IMR-90 (cell line): ENCODE data around the gene PDGFD. TPM values are rescaled to one million over a fixed set of nuclear protein-coding genes. Genes with fewer than 3 reads are reported as not detected.

Experiments
- ATAC-seq: fragments of 200-7000 bp; cut with Tn5 transposase; 2 replicates; pipeline ENCODE4 v1.9.1; 2020; ENCODE audit warnings: low read depth, mild to moderate bottlenecking, moderate library complexity
- BruUV-seq: library from RNA; stranded (reverse); fragments of 400-500 nt; replicated peaks from 2 replicates; lab custom pipeline; 2021; lab: Mats Ljungman, UMichigan
- CTCF ChIA-PET: fragments of 300-600 bp; formaldehyde crosslinking; extraction: SDS; loops from one replicate; lab custom pipeline; 2021; ENCODE audit warnings: antibody characterized with exemption; lab: Yijun Ruan, JAX
- POLR2A ChIA-PET: fragments of 300-600 bp; sonication (Branson Sonifier 250); formaldehyde crosslinking; loops from one replicate; lab custom pipeline; 2022; ENCODE audit warnings: antibody characterized with exemption; ENCODE audit not compliant: unreplicated experiment; lab: Charles Lee
- DNase-seq: peaks from one replicate; pipeline ENCODE4 v3.0.0; 2013
- H2AFZ ChIP-seq: replicated peaks from 2 replicates; pipeline ENCODE3; 2013; ENCODE audit warnings: low read length, mild to moderate bottlenecking; ENCODE audit not compliant: poor library complexity
- H2AK5ac ChIP-seq: 2 replicates; pipeline ENCODE4 v1.6.1; 2013; ENCODE audit warnings: low read depth, low read length, inconsistent platforms
- H2AK9ac ChIP-seq: replicated peaks from 2 replicates; pipeline ENCODE3; 2013; ENCODE audit warnings: mild to moderate bottlenecking, low read depth, low read length, moderate library complexity; ENCODE audit not compliant: poor library complexity
- H2BK120ac ChIP-seq: 2 replicates; pipeline ENCODE4 v1.6.1; 2013; ENCODE audit warnings: low read depth, low read length, inconsistent platforms
- H2BK15ac ChIP-seq: 3 replicates; pipeline ENCODE4 v1.6.1; 2013; ENCODE audit warnings: low read depth, low read length, inconsistent platforms
- H2BK20ac ChIP-seq: 2 replicates; pipeline ENCODE4 v1.6.1; 2013; ENCODE audit warnings: low read depth, mild to moderate bottlenecking, inconsistent platforms, low read length, moderate library complexity
- H2BK5ac ChIP-seq: 2 replicates; pipeline ENCODE4 v1.6.1; 2013; ENCODE audit warnings: mild to moderate bottlenecking, low read depth, low read length, inconsistent platforms; ENCODE audit not compliant: poor library complexity, severe bottlenecking
- H3K14ac ChIP-seq: replicated peaks from 2 replicates; pipeline ENCODE4 v1.6.1; 2013; ENCODE audit warnings: low read depth, low read length, inconsistent platforms
- H3K18ac ChIP-seq: 2 replicates; pipeline ENCODE4 v1.6.1; 2013; ENCODE audit warnings: low read depth, low read length, control low read depth
- H3K23ac ChIP-seq: 2 replicates; pipeline ENCODE4 v1.6.1; 2013; ENCODE audit warnings: low read depth, low read length, inconsistent platforms
- H3K27ac ChIP-seq: 2 replicates; pipeline ENCODE4 v1.5.1; 2013; ENCODE audit warnings: mild to moderate bottlenecking, control low read depth, low read length; ENCODE audit not compliant: insufficient read depth
- H3K27me3 ChIP-seq: 2 replicates; pipeline ENCODE4 v1.6.1; 2013; ENCODE audit warnings: low read length; ENCODE audit not compliant: control insufficient read depth, insufficient read depth
- H3K36me3 ChIP-seq: 2 replicates; pipeline ENCODE4 v1.6.1; 2013; ENCODE audit warnings: low read length, mixed read lengths; ENCODE audit not compliant: control insufficient read depth, insufficient read depth
- H3K4ac ChIP-seq: 2 replicates; pipeline ENCODE4 v1.6.1; 2013; ENCODE audit warnings: low read depth, low read length, inconsistent platforms
- H3K4me1 ChIP-seq: 2 replicates; pipeline ENCODE4 v1.6.1; 2013; ENCODE audit warnings: low read length, mixed read lengths; ENCODE audit not compliant: control insufficient read depth, insufficient read depth
- H3K4me2 ChIP-seq: 2 replicates; pipeline ENCODE4 v1.6.1; 2013; ENCODE audit warnings: low read depth, mild to moderate bottlenecking, control low read depth, low read length, moderate library complexity
- H3K4me3 ChIP-seq: 2 replicates; pipeline ENCODE4 v1.5.1; 2013; ENCODE audit warnings: low read depth, mild to moderate bottlenecking, control low read depth, low read length, moderate library complexity; ENCODE audit not compliant: insufficient read depth
- H3K56ac ChIP-seq: 2 replicates; pipeline ENCODE4 v1.6.1; 2013; ENCODE audit warnings: low read length, inconsistent platforms; ENCODE audit not compliant: insufficient read depth; ENCODE audit errors: extremely low read depth
- H3K79me1 ChIP-seq, 2 experiments: 2 replicates each; pipeline ENCODE4 v1.6.1; 2013; ENCODE audit warnings: low read length in 2 of 2, inconsistent platforms in 1 of 2, low read depth in 1 of 2
- H3K9ac ChIP-seq: 2 replicates; pipeline ENCODE4 v1.6.1; 2013; ENCODE audit warnings: low read depth, low read length, control low read depth
- H3K9me1 ChIP-seq: 2 replicates; pipeline ENCODE4 v1.6.1; 2013; ENCODE audit warnings: low read length, inconsistent platforms; ENCODE audit not compliant: insufficient read depth
- H3K9me3 ChIP-seq: 2 replicates; pipeline ENCODE4 v1.6.1; 2013; ENCODE audit warnings: low read length; ENCODE audit not compliant: control insufficient read depth, insufficient read depth
- H4K20me1 ChIP-seq: 2 replicates; pipeline ENCODE4 v1.6.1; 2013; ENCODE audit warnings: low read length, inconsistent platforms; ENCODE audit not compliant: insufficient read depth
- H4K5ac ChIP-seq: 2 replicates; pipeline ENCODE4 v1.6.1; 2013; ENCODE audit warnings: mild to moderate bottlenecking, low read depth, low read length, control low read depth
- H4K8ac ChIP-seq, 2 experiments: 2 replicates each; pipeline ENCODE4 v1.6.1; 2013; ENCODE audit warnings: low read depth in 2 of 2, low read length in 2 of 2, control low read depth in 1 of 2, inconsistent platforms in 1 of 2
- H4K91ac ChIP-seq: 2 replicates; pipeline ENCODE4 v1.6.1; 2013; ENCODE audit warnings: low read depth, low read length, inconsistent platforms; ENCODE audit not compliant: insufficient read depth
- CTCF ChIP-seq: conservative IDR thresholded peaks from 2 replicates; pipeline ENCODE4 v1.5.1; 2012; ENCODE audit warnings: mild to moderate bottlenecking, low read depth, low read length, improper control_type of control experiment
- MAFK ChIP-seq: IDR thresholded peaks from 2 replicates; pipeline ENCODE4 v1.6.1; 2012; ENCODE audit warnings: low read depth, low read length, improper control_type of control experiment
- MXI1 ChIP-seq: IDR thresholded peaks from 2 replicates; pipeline ENCODE4 v1.6.1; 2012; ENCODE audit warnings: low read depth, mild to moderate bottlenecking, low read length, moderate library complexity, borderline replicate concordance
- RFX5 ChIP-seq: IDR thresholded peaks from 2 replicates; pipeline ENCODE4 v1.8.0; 2012; ENCODE audit warnings: low read depth, mild to moderate bottlenecking, low read length, moderate library complexity
- WGBS, 2 experiments: methylation state at CpG; one replicate each; pipeline versions ENCODE4 v1.1.5 to v1.1.7; 2013; ENCODE audit warnings: missing lambda C conversion rate in 2 of 2; ENCODE audit not compliant: insufficient read length in 1 of 2; ENCODE audit errors: extremely low coverage in 2 of 2; 5-methylcytosine and 5-hydroxymethylcytosine counted together
- dilution Hi-C: fragments of 300-500 bp; cut with HindIII; formaldehyde crosslinking; loops from one replicate; pipeline ENCODE4 v1.14.3; 2018; ENCODE audit warnings: low sequenced_read_pairs; ENCODE audit not compliant: unreplicated experiment
- in situ Hi-C: fragments of 300-500 bp; cut with MboI; formaldehyde crosslinking; loops from 3 replicates; pipeline ENCODE4 v1.14.3; 2019; ENCODE audit warnings: low sequenced_read_pairs, inconsistent platforms, mixed read lengths
- intact Hi-C: fragments of 100-400 bp; cut with micrococcal nuclease; formaldehyde crosslinking; loops from 2 replicates; pipeline ENCODE4 v1.10.0; 2022
- polyA plus RNA-seq, 3 experiments: library from polyadenylated mRNA; depleted of rRNA; stranded (reverse); fragments of >200 nt; gene quantifications; 2 replicates each; pipeline ENCODE4 v1.2.3, GENCODE V29; 2012; ENCODE audit warnings: low replicate concordance in 1 of 3
- total RNA-seq: library from RNA; depleted of rRNA; stranded (reverse); fragments of >200 nt; gene quantifications from 2 replicates; pipeline ENCODE4 v1.2.3, GENCODE V29; 2012

PDGFD gene
- total and polyA plus RNA-seq, 2 of the 4 experiments (the other 2 are of a cell fraction) = 2.1 to 3.0 TPM

GRCh38 chr11:103903621-103904323 lies 260.2 kb downstream of the PDGFD start:
- H2AK5ac ChIP-seq = no peak overlapping the region
- in situ Hi-C loops = no loop called here
- no peak overlapping the region for H3K4ac ChIP-seq
- no peak overlapping the region for H2BK120ac ChIP-seq
- H3K18ac ChIP-seq = no peak overlapping the region
- no peak overlapping the region for H3K4me3 ChIP-seq
- no peak overlapping the region; the same call in 1 of the 2 replicates for H3K23ac ChIP-seq
- H3K4me1 ChIP-seq = no peaks in the 10 kb centered on the region
- CTCF ChIA-PET = interaction anchor here (1.4 kb wide), 1 partner anchor 221 kb away, joined by 3 read pairs; no protein-coding TSS in a partner anchor
- H4K5ac ChIP-seq = no peak overlapping the region
- H3K36me3 ChIP-seq = no peaks in the 10 kb centered on the region
- ATAC-seq = no peak
- intact Hi-C loops = no loop called here
- no peak overlapping the region for H2BK5ac ChIP-seq
- TF ChIP-seq CTCF (no peak), MXI1 (no peak), RFX5 (no peak), MAFK (no peak)
- DNase-seq = no peak
- no peak overlapping the region for H2BK15ac ChIP-seq
- WGBS, 2 experiments = 100% methylated on average over 1 of the region's 2 CpGs; no CpG with 5 or more reads in 1 of the 2 experiments
- H3K4me2 ChIP-seq = no peak overlapping the region
- no peak overlapping the region for H3K9ac ChIP-seq
- no peak overlapping the region for H2AK9ac ChIP-seq
- no peaks in the 10 kb centered on the region for H3K9me1 ChIP-seq
- no peaks in the 10 kb centered on the region for H3K27me3 ChIP-seq
- no peak overlapping the region for H2AFZ ChIP-seq
- no peaks in the 10 kb centered on the region for H4K20me1 ChIP-seq
- H3K14ac ChIP-seq = 0 out of 2 replicates have a peak overlapping the region, but pooled peaks have one; percentile 44
- dilution Hi-C loops = no loop called here
- no peak overlapping the region for H4K91ac ChIP-seq
- POLR2A ChIA-PET = no interaction called here
- H3K79me1 ChIP-seq = no peaks in the 10 kb centered on the region
- H3K9me3 ChIP-seq = no peaks in the 10 kb centered on the region
- no peak overlapping the region for H3K27ac ChIP-seq
- no peak overlapping the region for H4K8ac ChIP-seq
- no TSS peak for BruUV-seq
- H2BK20ac ChIP-seq = peak overlapping the region; percentile 21; the same call in 1 of the 2 replicates
- no peak overlapping the region for H3K56ac ChIP-seq
